ENCODE results near the gene PHRF1.

Gene PHRF1

DNA sequence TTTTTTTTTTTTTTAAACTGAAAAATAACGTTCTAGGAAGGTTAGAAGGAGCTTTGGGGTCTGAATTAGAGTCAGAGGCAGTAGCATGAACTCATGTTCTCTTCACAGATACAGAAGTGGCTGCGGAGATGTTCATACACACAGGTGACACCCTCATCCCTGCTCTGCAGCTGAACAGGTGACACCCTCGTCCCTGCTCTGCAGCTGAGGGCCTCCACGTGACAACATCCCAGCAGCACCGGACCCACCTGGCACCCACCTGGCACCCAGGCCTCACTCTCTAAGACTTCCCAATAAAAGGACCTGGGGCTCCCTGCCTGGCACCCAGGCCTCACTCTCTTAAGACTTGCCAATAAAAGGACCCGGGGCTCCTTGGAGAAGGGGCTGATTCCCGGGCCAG lies 80.6 kb downstream of the PHRF1 start:
- TF ChIP-seq, protein P1, sequence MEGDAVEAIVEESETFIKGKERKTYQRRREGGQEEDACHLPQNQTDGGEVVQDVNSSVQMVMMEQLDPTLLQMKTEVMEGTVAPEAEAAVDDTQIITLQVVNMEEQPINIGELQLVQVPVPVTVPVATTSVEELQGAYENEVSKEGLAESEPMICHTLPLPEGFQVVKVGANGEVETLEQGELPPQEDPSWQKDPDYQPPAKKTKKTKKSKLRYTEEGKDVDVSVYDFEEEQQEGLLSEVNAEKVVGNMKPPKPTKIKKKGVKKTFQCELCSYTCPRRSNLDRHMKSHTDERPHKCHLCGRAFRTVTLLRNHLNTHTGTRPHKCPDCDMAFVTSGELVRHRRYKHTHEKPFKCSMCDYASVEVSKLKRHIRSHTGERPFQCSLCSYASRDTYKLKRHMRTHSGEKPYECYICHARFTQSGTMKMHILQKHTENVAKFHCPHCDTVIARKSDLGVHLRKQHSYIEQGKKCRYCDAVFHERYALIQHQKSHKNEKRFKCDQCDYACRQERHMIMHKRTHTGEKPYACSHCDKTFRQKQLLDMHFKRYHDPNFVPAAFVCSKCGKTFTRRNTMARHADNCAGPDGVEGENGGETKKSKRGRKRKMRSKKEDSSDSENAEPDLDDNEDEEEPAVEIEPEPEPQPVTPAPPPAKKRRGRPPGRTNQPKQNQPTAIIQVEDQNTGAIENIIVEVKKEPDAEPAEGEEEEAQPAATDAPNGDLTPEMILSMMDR (IDR thresholded peaks at IDR 0.05; ENCODE audit: low read depth, low read length): no peak
- DNase-seq (ENCODE audit: extremely low read depth, low read depth): no peak

DNA sequence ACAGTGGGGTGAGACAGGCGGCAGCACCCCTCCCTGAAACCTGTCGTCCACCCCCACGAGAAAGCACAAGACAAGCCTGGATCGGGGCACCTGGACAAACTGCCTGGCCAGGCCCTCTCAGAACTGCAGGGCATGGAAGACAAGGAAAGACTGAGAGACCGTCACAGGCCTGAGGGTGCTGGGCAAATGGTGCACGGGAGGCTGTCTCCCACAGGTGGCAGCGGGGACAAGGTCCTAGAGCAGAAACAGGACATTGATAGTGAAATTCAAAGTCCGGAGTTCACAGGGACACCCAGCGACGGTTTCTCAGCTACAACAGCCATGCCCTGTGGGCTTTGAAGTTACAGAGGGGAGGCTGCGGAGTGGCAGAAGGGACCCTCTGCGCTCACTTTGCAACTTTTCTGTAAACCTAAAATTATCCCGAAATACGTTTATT lies 81.4 kb downstream of the PHRF1 start:
- DNase-seq (ENCODE audit: extremely low read depth, low read depth): no peak
- TF ChIP-seq, protein P1 (IDR thresholded peaks at IDR 0.05; ENCODE audit: low read depth, low read length): no peak

DNA sequence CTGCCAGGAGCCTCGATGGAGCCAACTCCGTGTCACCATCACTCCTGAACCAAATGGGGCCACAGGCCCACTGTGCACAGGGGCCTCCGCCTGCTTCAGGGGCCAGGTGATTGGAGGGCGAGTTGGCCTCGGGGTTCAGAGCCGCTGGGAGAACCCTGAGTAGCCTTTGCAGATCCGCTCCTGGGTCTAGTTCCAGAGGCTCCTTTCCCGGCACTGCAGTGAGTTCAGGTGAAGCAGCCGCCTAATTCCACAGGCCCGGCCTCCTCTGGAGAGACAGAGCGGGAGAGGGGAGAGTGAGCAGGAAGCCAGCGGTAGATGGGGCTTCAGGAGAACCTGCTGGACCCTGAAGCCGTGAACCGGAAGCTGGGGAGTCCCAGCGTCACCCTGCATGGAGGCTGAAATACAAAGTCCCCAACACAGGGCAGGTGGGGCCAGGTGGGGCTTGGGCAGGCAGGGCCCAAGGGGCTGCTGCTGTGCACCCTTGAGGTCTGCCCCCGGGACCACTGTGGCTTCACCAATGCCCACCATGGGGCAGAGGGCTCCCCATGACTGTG lies 83.3 kb downstream of the PHRF1 start:
- DNase-seq (ENCODE audit: extremely low read depth, low read depth): no peak
- TF ChIP-seq, protein P1 (IDR thresholded peaks at IDR 0.05; ENCODE audit: low read depth, low read length): no peak

DNA sequence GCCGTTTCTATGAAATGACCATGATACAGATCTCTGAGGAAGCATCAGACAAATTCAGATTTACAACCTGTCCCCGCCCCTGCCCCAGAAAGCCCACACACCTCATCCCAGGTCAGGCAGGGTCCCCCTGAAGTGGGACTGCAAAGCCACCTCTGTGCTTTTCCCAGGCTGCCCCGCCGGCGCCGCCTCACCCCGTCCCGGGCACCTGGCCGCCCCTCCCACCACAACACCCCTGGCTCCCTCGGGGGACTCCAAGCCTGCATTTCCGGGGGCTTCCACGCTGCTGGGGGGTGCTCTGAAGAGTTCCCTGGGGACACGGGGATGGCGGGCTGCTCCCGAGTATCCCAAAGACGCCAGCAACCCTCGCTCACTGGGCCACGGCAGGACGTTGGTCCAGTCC lies 84.0 kb downstream of the PHRF1 start:
- TF ChIP-seq, protein P1 (IDR thresholded peaks at IDR 0.05; ENCODE audit: low read depth, low read length): no peak
- DNase-seq (ENCODE audit: extremely low read depth, low read depth): no peak

DNA sequence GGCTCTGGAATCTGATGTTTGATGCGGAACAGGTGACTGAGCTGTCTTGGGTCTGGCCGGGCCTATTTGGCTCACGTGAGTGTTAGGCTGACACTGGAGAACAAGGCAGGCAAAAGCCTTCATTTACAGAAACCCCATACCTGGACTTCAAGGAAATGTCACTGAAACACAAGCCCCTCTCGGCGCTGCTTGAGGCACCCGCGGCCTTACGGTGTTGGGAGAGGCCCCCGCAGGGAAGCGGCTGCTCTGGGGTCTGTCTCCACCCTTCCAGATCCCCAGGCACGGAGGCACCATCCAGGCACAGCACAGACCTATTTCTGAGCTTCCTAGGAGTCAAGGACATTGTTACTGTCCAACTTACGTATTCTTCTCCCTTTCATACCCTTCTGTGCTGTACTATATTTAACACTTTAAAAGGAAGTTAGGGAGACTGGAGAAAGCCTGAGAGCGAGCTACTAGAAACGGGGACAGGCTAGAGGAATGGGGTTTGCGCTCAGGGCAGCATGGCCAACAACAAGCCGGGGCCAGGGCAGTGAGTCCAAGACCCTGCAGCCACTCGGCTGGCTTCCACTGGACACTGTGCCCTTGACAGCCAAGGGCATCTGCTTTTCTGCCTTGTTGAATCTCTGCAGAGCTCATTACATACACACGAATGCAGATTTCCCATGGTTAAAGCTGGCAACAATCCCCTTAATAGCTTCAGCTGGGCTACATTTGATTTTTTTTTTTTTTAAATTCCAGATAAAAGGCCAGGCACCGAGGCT lies 84.6 kb downstream of the PHRF1 start:
- TF ChIP-seq, protein P1 (IDR thresholded peaks at IDR 0.05; ENCODE audit: low read depth, low read length): no peak
- no peak for DNase-seq (ENCODE audit: extremely low read depth, low read depth)
